HepG2 (cell line): ENCODE data around the gene TMEM253. TPM values are rescaled to one million over a fixed set of nuclear protein-coding genes. Genes with fewer than 3 reads are reported as not detected.

Experiments used
- ATAC-seq: fragments of 200-7000 bp; cut with Tn5 transposase; 3 replicates; pipeline ENCODE4 v1.9.1; 2020; ENCODE audit warnings: mild to moderate bottlenecking, moderate library complexity
- BruUV-seq: library from RNA; stranded (reverse); fragments of 400-500 nt; replicated peaks from 2 replicates; lab custom pipeline; 2021; lab: Mats Ljungman, UMichigan
- CTCF ChIA-PET: fragments of 300-600 bp; formaldehyde crosslinking; extraction: SDS; loops from one replicate; lab custom pipeline; 2021; ENCODE audit warnings: low total read pairs, inconsistent platforms, low intra/inter-chr PET ratio; lab: Yijun Ruan, JAX
- POLR2A ChIA-PET: fragments of 350-600 bp; sonication (Branson Sonifier 250); formaldehyde crosslinking; loops from one replicate; lab custom pipeline; 2020; ENCODE audit warnings: antibody characterized with exemption, inconsistent platforms; lab: Yijun Ruan, JAX
- DNase-seq: peaks from one replicate; pipeline ENCODE4 v3.0.0-alpha.2; 2015; ENCODE audit warnings: low spot score
- FAIRE-seq: peaks from 3 replicates; lab custom pipeline; 2011; peaks lifted over from hg19 to GRCh38; lab: Jason Lieb, UNC
- H2AFZ ChIP-seq: one replicate; pipeline ENCODE4 v1.6.1; 2011; ENCODE audit warnings: low read length, inconsistent platforms
- H3K27ac ChIP-seq: fragments of 300-600 bp; 3 replicates; pipeline ENCODE4 v1.8.0; 2011; ENCODE audit warnings: mixed run types, mild to moderate bottlenecking, mixed read lengths, low read length, inconsistent platforms; ENCODE audit not compliant: insufficient read depth; ENCODE audit errors: extremely low read length
- H3K27me3 ChIP-seq, 2 experiments: fragments of 200-600 bp in 1 of 2; 2 replicates in 1 of 2; 3 replicates in 1 of 2; pipeline versions ENCODE4 v1.6.0 to v1.8.0; 2011; ENCODE audit warnings: low read length in 2 of 2, mild to moderate bottlenecking in 2 of 2, moderate library complexity in 2 of 2, inconsistent platforms in 1 of 2; ENCODE audit not compliant: insufficient read depth in 2 of 2, control insufficient read depth in 1 of 2
- H3K36me3 ChIP-seq, 2 experiments: fragments of 200-600 bp in 1 of 2; replicated peaks in 1 of 2; 2 replicates in 1 of 2; 3 replicates in 1 of 2; pipeline versions ENCODE4 v1.5.1 to v1.8.0; 2011; ENCODE audit warnings: low read length in 2 of 2, inconsistent platforms in 1 of 2; ENCODE audit not compliant: insufficient read depth in 2 of 2, control insufficient read depth in 1 of 2
- H3K4me1 ChIP-seq: 2 replicates; pipeline ENCODE4 v1.5.1; 2012; ENCODE audit warnings: low read length, inconsistent platforms; ENCODE audit not compliant: insufficient read depth
- H3K4me2 ChIP-seq: 2 replicates; pipeline ENCODE4 v1.6.0; 2011; ENCODE audit warnings: low read depth, low read length, inconsistent platforms
- H3K4me3 ChIP-seq, 3 experiments: fragments of 200-600 bp in 1 of 3; sonication (generic), shearing (Covaris generic) in 1 of 3; replicated peaks in 1 of 3; 2 replicates each; pipeline ENCODE4 v1.5.1; 2011 to 2016; ENCODE audit warnings: low read length in 3 of 3, inconsistent platforms in 2 of 3, low read depth in 2 of 3, mild to moderate bottlenecking in 2 of 3, control low read depth in 1 of 3, mixed read lengths in 1 of 3; ENCODE audit not compliant: insufficient read depth in 1 of 3
- H3K79me2 ChIP-seq: one replicate; pipeline ENCODE4 v1.6.1; 2011; ENCODE audit warnings: low read length, inconsistent platforms; ENCODE audit not compliant: insufficient read depth
- H3K9ac ChIP-seq: 2 replicates; pipeline ENCODE4 v1.6.0; 2011; ENCODE audit warnings: mild to moderate bottlenecking, low read depth, low read length, inconsistent platforms; ENCODE audit not compliant: insufficient read depth
- H3K9me3 ChIP-seq: 2 replicates; pipeline ENCODE4 v1.5.1; 2012; ENCODE audit warnings: mild to moderate bottlenecking, low read length
- H4K20me1 ChIP-seq: 2 replicates; pipeline ENCODE4 v1.6.0; 2011; ENCODE audit warnings: inconsistent platforms, mild to moderate bottlenecking, low read length, moderate library complexity; ENCODE audit not compliant: insufficient read depth
- ATAD3A ChIP-seq: sonication (generic); formaldehyde crosslinking; IDR thresholded peaks from 2 replicates; pipeline ENCODE4 v1.4.0; 2020; ENCODE audit warnings: missing genetic modification reagents
- ATF1 ChIP-seq: IDR thresholded peaks from 2 replicates; pipeline ENCODE4 v1.6.1; 2016; ENCODE audit warnings: mild to moderate bottlenecking, control low read depth
- CHD4 ChIP-seq: fragments of 200-600 bp; sonication (generic); IDR thresholded peaks from 2 replicates; pipeline ENCODE4 v1.7.0; 2017; ENCODE audit warnings: mild to moderate bottlenecking, low read length, borderline replicate concordance
- EZH2 ChIP-seq: conservative IDR thresholded peaks from 2 replicates; pipeline ENCODE4 v1.6.1; 2012; ENCODE audit warnings: mild to moderate bottlenecking, low read depth, low read length, moderate library complexity
- IRF9 ChIP-seq: sonication (generic); formaldehyde crosslinking; IDR thresholded peaks from 2 replicates; pipeline ENCODE4 v1.8.0; 2022; ENCODE audit warnings: missing genetic modification reagents, mild to moderate bottlenecking, borderline replicate concordance
- ISX ChIP-seq: sonication (generic); formaldehyde crosslinking; conservative IDR thresholded peaks from 2 replicates; pipeline ENCODE4 v1.5.0; 2020; ENCODE audit warnings: missing genetic modification reagents
- KDM1A ChIP-seq: IDR thresholded peaks from 2 replicates; pipeline ENCODE4 v1.6.1; 2016; ENCODE audit warnings: missing compliant biosample characterization
- KLF13 ChIP-seq: sonication (generic); formaldehyde crosslinking; IDR thresholded peaks from 2 replicates; pipeline ENCODE4 v1.4.0; 2020; ENCODE audit warnings: mild to moderate bottlenecking, missing genetic modification reagents
- MAFG ChIP-seq: sonication (generic); formaldehyde crosslinking; IDR thresholded peaks from 2 replicates; pipeline ENCODE4 v1.5.1; 2020; ENCODE audit warnings: mild to moderate bottlenecking, missing genetic modification reagents
- NFKBIZ ChIP-seq: IDR thresholded peaks from 2 replicates; pipeline ENCODE4 v1.6.1; 2018; ENCODE audit warnings: missing genetic modification reagents, missing compliant biosample characterization
- NFRKB ChIP-seq: fragments of 450-650 bp; IDR thresholded peaks from 2 replicates; pipeline ENCODE4 v1.6.1; 2017
- XRCC5 ChIP-seq: fragments of 200-400 bp; formaldehyde crosslinking; optimal IDR thresholded peaks from 2 replicates; pipeline ENCODE3; 2017; ENCODE audit warnings: mild to moderate bottlenecking, low read length
- ZBED4 ChIP-seq: sonication (generic); formaldehyde crosslinking; IDR thresholded peaks from 2 replicates; pipeline ENCODE4 v1.4.0; 2020; ENCODE audit warnings: missing genetic modification reagents, borderline replicate concordance
- ZFP1 ChIP-seq: IDR thresholded peaks from 2 replicates; pipeline ENCODE4 v1.6.1; 2016
- ZNF235 ChIP-seq: sonication (generic); formaldehyde crosslinking; IDR thresholded peaks from 2 replicates; pipeline ENCODE4 v1.8.1; 2023; ENCODE audit warnings: mild to moderate bottlenecking, missing genetic modification reagents, borderline replicate concordance
- ZNF44 ChIP-seq: sonication (generic); formaldehyde crosslinking; IDR thresholded peaks from 2 replicates; pipeline ENCODE4 v1.5.1; 2020; ENCODE audit warnings: mild to moderate bottlenecking, missing genetic modification reagents
- ZNF615 ChIP-seq: sonication (generic); formaldehyde crosslinking; IDR thresholded peaks from 2 replicates; pipeline ENCODE4 v1.5.0; 2020; ENCODE audit warnings: mild to moderate bottlenecking, missing genetic modification reagents, borderline replicate concordance
- WGBS: methylation state at CpG from one replicate; pipeline ENCODE4 v1.1.6; 2017; ENCODE audit warnings: low lambda C conversion rate; 5-methylcytosine and 5-hydroxymethylcytosine counted together
- in situ Hi-C: cut with HindIII; loops from 2 replicates; pipeline ENCODE4 v1.10.0; 2017; ENCODE audit warnings: low pct_unique_long_range_greater_than_20kb; ENCODE audit not compliant: extremely low pct_ligation_motif_present
- intact Hi-C: fragments of 100-400 bp; cut with micrococcal nuclease; formaldehyde crosslinking; loops from one replicate; pipeline ENCODE4 v1.10.0; 2022; ENCODE audit not compliant: unreplicated experiment
- polyA plus RNA-seq, 8 experiments: library from polyadenylated mRNA; depleted of rRNA in 3 of 8; stranded (reverse) in 7 of 8; unstranded in 1 of 8; fragments of >200 nt; fragmentation: Illumina TruSeq in 4 of 8; extraction: Trizol in 4 of 8; gene quantifications; 2 replicates each; pipeline versions ENCODE4 v1.2.1 to v1.2.3, GENCODE V29; 2011 to 2016; ENCODE audit warnings: low read depth in 4 of 8, missing spikeins in 1 of 8, mixed read lengths in 1 of 8; ENCODE audit not compliant: insufficient read depth in 1 of 8
- total RNA-seq, 5 experiments: library from RNA; depleted of rRNA; stranded (reverse); fragments of >200 nt; fragmentation: Illumina TruSeq; extraction: Trizol; gene quantifications; 2 replicates each; pipeline ENCODE4 v1.2.3, GENCODE V29; 2016; ENCODE audit warnings: low read depth in 1 of 5
- TF ChIP-seq, protein P1 (sequence below): sonication (generic); formaldehyde crosslinking; IDR thresholded peaks from 2 replicates; pipeline ENCODE4 v1.4.0; 2020; ENCODE audit warnings: missing genetic modification reagents

TMEM253 gene
- total and polyA plus RNA-seq, 2 of the 13 experiments (the other 11 are each of a cell fraction or from before 2014, with no cell fraction given) = 0.29 to 0.45 TPM

DNA sequence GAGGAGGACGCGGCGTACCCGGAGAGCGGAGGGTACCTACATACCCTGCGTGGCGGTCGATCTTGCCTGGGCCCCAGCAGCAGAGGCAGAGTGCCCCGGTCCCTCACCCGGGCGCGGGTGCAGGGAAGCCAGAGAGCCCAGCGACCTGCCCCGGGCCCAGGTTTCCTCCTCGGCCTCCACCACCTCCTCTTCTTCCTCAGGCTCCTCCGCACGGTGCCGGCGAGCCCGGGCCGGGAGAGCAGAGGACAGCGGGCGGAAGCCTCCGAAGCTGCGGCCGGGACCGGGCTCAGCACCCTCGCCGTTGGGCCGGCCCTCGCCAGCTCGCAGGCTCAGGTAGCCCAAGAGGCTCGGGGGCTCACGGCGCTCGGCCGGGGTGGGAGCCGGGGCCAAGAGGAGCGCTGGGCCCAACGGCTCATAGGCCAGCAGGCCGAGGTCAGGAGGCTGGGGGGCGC, 9.0 kb upstream of the TMEM253 start (continued):
- TF ChIP-seq, protein P1, sequence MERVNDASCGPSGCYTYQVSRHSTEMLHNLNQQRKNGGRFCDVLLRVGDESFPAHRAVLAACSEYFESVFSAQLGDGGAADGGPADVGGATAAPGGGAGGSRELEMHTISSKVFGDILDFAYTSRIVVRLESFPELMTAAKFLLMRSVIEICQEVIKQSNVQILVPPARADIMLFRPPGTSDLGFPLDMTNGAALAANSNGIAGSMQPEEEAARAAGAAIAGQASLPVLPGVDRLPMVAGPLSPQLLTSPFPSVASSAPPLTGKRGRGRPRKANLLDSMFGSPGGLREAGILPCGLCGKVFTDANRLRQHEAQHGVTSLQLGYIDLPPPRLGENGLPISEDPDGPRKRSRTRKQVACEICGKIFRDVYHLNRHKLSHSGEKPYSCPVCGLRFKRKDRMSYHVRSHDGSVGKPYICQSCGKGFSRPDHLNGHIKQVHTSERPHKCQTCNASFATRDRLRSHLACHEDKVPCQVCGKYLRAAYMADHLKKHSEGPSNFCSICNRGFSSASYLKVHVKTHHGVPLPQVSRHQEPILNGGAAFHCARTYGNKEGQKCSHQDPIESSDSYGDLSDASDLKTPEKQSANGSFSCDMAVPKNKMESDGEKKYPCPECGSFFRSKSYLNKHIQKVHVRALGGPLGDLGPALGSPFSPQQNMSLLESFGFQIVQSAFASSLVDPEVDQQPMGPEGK (CRISPR knock-in tag) = no peak
- TF ChIP-seq IRF9 (0 out of 2 replicates have a peak, but pooled peaks have one; percentile 0), NFRKB (no peak), XRCC5 (no peak), NFKBIZ (no peak), ISX (CRISPR knock-in tag) (no peak), ZNF44 (CRISPR knock-in tag) (no peak), ATF1 (no peak), ZNF235 (no peak)
- TF ChIP-seq, all 625 proteins: peak for 14

- Histone ChIP-seq H3K36me3 (peaks cover 30 to 41% of the 10 kb centered on the region in 2 experiments), H3K27me3 (no peaks in the 10 kb centered on the region; a peak in 1 of 5 replicates), H3K27ac (peak overlapping the region; percentile 1), H3K9me3 (no peaks in the 10 kb centered on the region), H3K4me3 (no peak overlapping the region), H3K9ac (no peak overlapping the region), H3K4me2 (no peak overlapping the region), H2AFZ (no peak overlapping the region), H3K79me2 (peaks cover 25% of the 10 kb centered on the region), H3K4me1 (peaks cover 38% of the 10 kb centered on the region), H4K20me1 (peaks cover 8% of the 10 kb centered on the region; the same call in 1 of the 2 replicates)
- intact Hi-C loops = loop anchor here (1.0 kb wide), 3 partner anchors 12 to 78 kb away; no protein-coding TSS in a partner anchor
- 70% methylated on average over 41 of the region's 59 CpGs for WGBS
- FAIRE-seq (peak; percentile 80), ATAC-seq (peak; percentile 68), DNase-seq (peak; percentile 72)
- in situ Hi-C loops = no loop called here
- BruUV-seq = no TSS peak
- ChIA-PET POLR2A (interaction anchor here (0.5 to 7.8 kb wide), 13 partner anchors 9 to 224 kb away, joined by 3 to 91 read pairs (median 4); partner anchors contain the start of gene ARHGEF40), CTCF (interaction anchor here (0.6 to 12.2 kb wide), 13 partner anchors 12 to 119 kb away, joined by 3 to 320 read pairs (median 4); partner anchors contain the start of genes ARHGEF40 and METTL17)
- TF ChIP-seq CHD4 (no peak), KLF13 (CRISPR knock-in tag) (no peak), MAFG (CRISPR knock-in tag) (no peak), KDM1A (CRISPR knock-in tag) (peak; percentile 47; the same call in 1 of the 2 replicates), ATAD3A (CRISPR knock-in tag) (no peak), EZH2 (no peak), ZFP1 (CRISPR knock-in tag) (peak; percentile 69; the same call in 1 of the 2 replicates), ZNF615 (no peak), ZBED4 (peak; percentile 94)
Observed at GRCh38 chr14:21092273-21093011, 8.4 kb upstream of the TMEM253 start.
